CD4-positive, CD25-positive, alpha-beta regulatory T cell (primary cell): ENCODE data around the gene OR7G3. TPM values are rescaled to one million over a fixed set of nuclear protein-coding genes. Genes with fewer than 3 reads are reported as not detected.

ENCODE experiments used
- ATAC-seq, 2 donors: fragments of 150-1000 bp; cut with Tn5 transposase; one replicate each; pipeline ENCODE4 v1.10.0; 2021; ENCODE audit warnings: low read depth in 2 of 2, moderate number of reproducible peaks in 2 of 2, moderate library complexity in 1 of 2
- DNase-seq, 3 donors: peaks; one replicate each; pipeline versions ENCODE4 v3.0.0 to v3.0.0-alpha.2; 2012 to 2022; ENCODE audit warnings: mixed read lengths in 1 of 3
- H3K27ac ChIP-seq: one replicate; pipeline ENCODE4 v1.7.0; 2013; ENCODE audit warnings: mild to moderate bottlenecking, low read length; ENCODE audit not compliant: insufficient read depth, poor library complexity, severe bottlenecking
- H3K27me3 ChIP-seq: one replicate; pipeline ENCODE4 v1.7.0; 2013; ENCODE audit warnings: low read length; ENCODE audit not compliant: control insufficient read depth, insufficient read depth
- H3K36me3 ChIP-seq: one replicate; pipeline ENCODE4 v1.7.0; 2013; ENCODE audit warnings: mild to moderate bottlenecking, low read length, moderate library complexity; ENCODE audit not compliant: control insufficient read depth, insufficient read depth
- H3K4me1 ChIP-seq: 2 replicates; pipeline ENCODE4 v1.7.0; 2013; ENCODE audit warnings: mild to moderate bottlenecking, low read length; ENCODE audit not compliant: insufficient read depth, control insufficient read depth, poor library complexity, severe bottlenecking
- H3K4me3 ChIP-seq: one replicate; pipeline ENCODE4 v1.7.0; 2013; ENCODE audit warnings: low read depth, mild to moderate bottlenecking, low read length, moderate library complexity
- H3K9me3 ChIP-seq, 2 experiments: 1 replicate in 1 of 2; 2 replicates in 1 of 2; pipeline ENCODE4 v1.7.0; 2013; ENCODE audit warnings: low read length in 2 of 2, mild to moderate bottlenecking in 1 of 2, moderate library complexity in 1 of 2; ENCODE audit not compliant: control insufficient read depth in 2 of 2
- H3K27ac Mint-ChIP-seq, 3 donors: one replicate each; pipeline ENCODE4 v1.8.0; 2020 to 2022; ENCODE audit warnings: mild to moderate bottlenecking in 3 of 3, mixed read lengths in 3 of 3, moderate library complexity in 2 of 3
- H3K27me3 Mint-ChIP-seq: one replicate; pipeline ENCODE4 v1.8.0; 2022; ENCODE audit warnings: mild to moderate bottlenecking, mixed read lengths
- H3K36me3 Mint-ChIP-seq: one replicate; pipeline ENCODE4 v1.8.0; 2020; ENCODE audit warnings: mixed read lengths
- H3K4me1 Mint-ChIP-seq, 4 donors: one replicate each; pipeline ENCODE4 v1.8.0; 2020 to 2022; ENCODE audit warnings: mixed read lengths in 4 of 4, mild to moderate bottlenecking in 1 of 4
- H3K4me3 Mint-ChIP-seq, 4 donors: one replicate each; pipeline ENCODE4 v1.8.0; 2020 to 2022; ENCODE audit warnings: mild to moderate bottlenecking in 4 of 4, mixed read lengths in 4 of 4, moderate library complexity in 3 of 4
- H3K9me3 Mint-ChIP-seq, 7 donors: one replicate each; pipeline ENCODE4 v1.8.0; 2020 to 2022; ENCODE audit warnings: mixed read lengths in 7 of 7, mild to moderate bottlenecking in 3 of 7, moderate library complexity in 2 of 7
- polyA plus RNA-seq, 4 donors: library from polyadenylated mRNA; unstranded; fragments of 300-500 nt; fragmentation: Illumina TruSeq; gene quantifications; one replicate each; pipeline ENCODE4 v1.2.3, GENCODE V29; 2021
- total RNA-seq: library from RNA; stranded (reverse); gene quantifications from one replicate; pipeline ENCODE4 v1.2.3, GENCODE V29; 2022

Gene OR7G3
- total and polyA plus RNA-seq, 5 donors from 2014 or later = not detected

DNA sequence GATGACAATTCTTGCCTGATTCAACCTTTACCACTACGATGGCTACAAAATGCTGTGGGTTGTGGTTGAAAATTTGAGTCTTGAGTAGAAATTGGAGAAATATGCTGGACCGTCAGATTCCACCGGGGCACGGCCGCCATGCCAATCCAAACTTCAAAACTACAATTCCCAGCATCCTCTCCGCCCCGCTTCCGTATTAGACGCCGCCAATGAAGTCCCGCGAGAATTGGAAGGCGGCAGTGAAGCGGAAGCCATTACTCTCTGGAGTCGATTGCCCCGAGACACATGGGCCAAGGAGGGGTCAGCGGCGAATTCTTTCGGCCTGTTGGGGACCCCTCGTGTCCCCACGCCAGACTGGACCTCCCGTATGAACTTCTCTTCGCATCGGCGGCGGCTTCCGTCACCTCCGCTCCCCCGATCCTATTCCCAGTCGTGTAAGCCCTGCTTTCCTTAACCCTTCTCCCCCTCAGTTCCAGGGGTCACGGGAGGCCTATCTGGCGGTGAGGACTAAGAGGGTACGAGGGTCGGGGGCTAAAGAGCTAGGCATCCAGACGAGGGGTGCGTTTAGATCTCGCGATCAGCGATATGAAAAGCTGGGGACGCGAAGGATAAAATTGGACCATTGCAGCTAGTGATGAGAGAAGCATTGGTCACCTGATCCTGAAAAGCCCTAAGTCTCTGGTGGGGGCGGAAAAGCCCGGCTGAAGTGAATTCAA is 13.6 kb upstream of the OR7G3 start, which contains the start of gene ZNF317:
TSS of gene ZNF317 (plus strand) at position 239 of the 716 bp plus-strand sequence. CDS start 15,620 bp downstream, outside the sequence.
- H3K27me3 ChIP-seq = no peaks in the 10 kb centered on the region
- Mint-ChIP-seq H3K27ac (peak within 1 kb of the TSS; percentile 95 to 99 (median 98)), H3K36me3 (peaks cover 14% of the 10 kb centered on the region), H3K9me3 (peaks cover 0 to 14% (median 5%) of the 10 kb centered on the region in 7 donors), H3K27me3 (no peaks in the 10 kb centered on the region), H3K4me1 (peaks cover 10 to 55% (median 28%) of the 10 kb centered on the region in 4 donors), H3K4me3 (peak within 1 kb of the TSS; percentile 89 to 98 (median 97))
- H3K36me3 ChIP-seq = peaks cover 14% of the 10 kb centered on the region
- H3K4me3 ChIP-seq = peak within 1 kb of the TSS; percentile 98
- peak within 1 kb of the TSS; percentile 89 for H3K27ac ChIP-seq
- DNase-seq (peak; percentile 88 to 95 (median 91)), ATAC-seq (peak; percentile 92 to 94)
- H3K9me3 ChIP-seq = peaks cover 12 to 19% of the 10 kb centered on the region in 2 experiments
- H3K4me1 ChIP-seq = peaks cover 25% of the 10 kb centered on the region

DNA sequence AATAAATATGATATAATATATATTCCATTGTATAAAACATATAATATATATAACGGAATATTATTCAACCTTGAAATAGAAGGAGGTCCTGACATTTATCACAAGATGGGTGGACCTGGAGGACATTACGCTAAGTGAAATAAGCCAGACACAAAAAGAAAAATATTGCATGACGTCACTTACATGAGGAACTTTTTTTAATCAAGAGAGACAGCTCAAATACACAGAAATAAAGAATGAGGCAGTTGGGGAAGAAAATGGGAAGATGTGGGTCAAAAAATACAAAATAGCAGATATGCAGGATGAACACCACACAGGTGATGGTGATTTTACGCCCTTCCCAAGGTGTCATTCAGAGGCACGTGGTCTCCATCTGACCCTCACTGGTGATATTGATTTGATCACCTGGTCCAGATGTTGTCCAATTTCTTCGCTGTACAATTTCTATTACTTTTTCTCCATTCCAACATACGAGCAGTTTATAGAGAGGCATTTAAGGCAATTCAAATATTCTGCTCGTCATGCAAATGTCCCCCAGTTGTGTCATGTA is 12.9 kb upstream of the OR7G3 start:
- Histone ChIP-seq H3K27ac (peak overlapping the region; percentile 89), H3K4me1 (peaks cover 25% of the 10 kb centered on the region), H3K9me3 (peaks cover 6 to 13% of the 10 kb centered on the region in 2 experiments), H3K36me3 (peaks cover 8% of the 10 kb centered on the region), H3K4me3 (peak overlapping the region; percentile 98), H3K27me3 (no peaks in the 10 kb centered on the region)
- peak overlapping the region; percentile 89 to 98 (median 97) for H3K4me3 Mint-ChIP-seq
- H3K27me3 Mint-ChIP-seq = no peaks in the 10 kb centered on the region
- H3K27ac Mint-ChIP-seq = peak overlapping the region; percentile 95 to 99 (median 98)
- peaks cover 10 to 50% (median 26%) of the 10 kb centered on the region in 4 donors for H3K4me1 Mint-ChIP-seq
- H3K36me3 Mint-ChIP-seq = peaks cover 9% of the 10 kb centered on the region
- DNase-seq (no peak), ATAC-seq (no peak)
- H3K9me3 Mint-ChIP-seq = peaks cover 0 to 10% (median 3%) of the 10 kb centered on the region in 7 donors

DNA sequence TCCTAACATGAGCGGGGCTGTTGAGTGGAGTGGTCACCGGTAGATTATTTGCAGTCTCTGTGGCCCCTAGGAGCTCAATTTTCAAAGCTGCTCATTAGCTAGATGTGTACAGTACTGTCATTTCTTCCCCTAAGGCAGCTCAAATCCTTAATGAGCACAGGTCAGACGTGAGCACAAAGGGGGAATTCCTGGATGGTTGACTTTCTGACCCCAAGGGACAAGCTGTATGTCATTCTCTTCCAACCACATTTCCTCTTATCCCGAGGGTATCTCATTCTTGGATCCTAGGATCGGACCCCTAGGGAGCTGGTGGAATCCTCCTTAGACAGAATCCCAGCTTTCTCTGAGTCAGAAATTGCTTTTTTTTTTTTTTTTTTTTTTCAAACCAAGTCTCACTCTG is 5.7 kb upstream of the OR7G3 start:
- no peak for ATAC-seq
- Mint-ChIP-seq H3K4me1 (peaks cover 0 to 6% (median 0%) of the 10 kb centered on the region in 4 donors), H3K4me3 (no peak overlapping the region), H3K27ac (no peak overlapping the region), H3K27me3 (peaks cover 4% of the 10 kb centered on the region), H3K36me3 (no peaks in the 10 kb centered on the region), H3K9me3 (no peaks in the 10 kb centered on the region)
- Histone ChIP-seq H3K4me3 (no peak overlapping the region), H3K27ac (no peak overlapping the region), H3K9me3 (no peaks in the 10 kb centered on the region), H3K27me3 (peaks cover under 1% of the 10 kb centered on the region), H3K4me1 (no peaks in the 10 kb centered on the region), H3K36me3 (no peaks in the 10 kb centered on the region)
- DNase-seq = no peak

DNA sequence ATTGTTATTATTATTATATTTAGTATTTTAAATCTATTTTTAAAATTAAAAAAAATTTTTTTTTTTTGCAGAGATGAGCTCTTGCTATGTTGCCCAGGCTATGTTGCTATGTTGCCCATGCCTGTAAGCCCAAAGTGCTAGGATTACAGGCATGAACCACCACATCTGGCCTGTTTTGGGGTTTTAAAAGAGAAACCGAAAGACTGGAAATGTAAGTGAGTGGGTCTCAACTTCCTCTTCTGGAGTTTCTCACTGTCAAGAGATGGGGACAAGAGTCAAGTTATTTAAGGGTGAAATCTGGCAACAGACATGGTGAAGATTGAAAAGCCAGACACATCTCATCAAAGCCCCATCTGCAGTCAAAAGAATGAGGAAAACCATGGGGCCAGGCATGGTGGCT is 4.2 kb upstream of the OR7G3 start:
- DNase-seq = peak in 1 of 3 donors; percentile 21
- H3K27ac ChIP-seq = no peak overlapping the region
- peaks cover 5% of the 10 kb centered on the region for H3K27me3 ChIP-seq
- H3K36me3 ChIP-seq = no peaks in the 10 kb centered on the region
- Mint-ChIP-seq H3K36me3 (no peaks in the 10 kb centered on the region), H3K9me3 (no peaks in the 10 kb centered on the region), H3K4me3 (no peak overlapping the region), H3K27ac (no peak overlapping the region), H3K4me1 (peaks cover 0 to 3% (median 0%) of the 10 kb centered on the region in 4 donors), H3K27me3 (peaks cover 8% of the 10 kb centered on the region)
- no peak for ATAC-seq
- no peaks in the 10 kb centered on the region for H3K9me3 ChIP-seq
- no peak overlapping the region for H3K4me3 ChIP-seq
- H3K4me1 ChIP-seq = no peaks in the 10 kb centered on the region

DNA sequence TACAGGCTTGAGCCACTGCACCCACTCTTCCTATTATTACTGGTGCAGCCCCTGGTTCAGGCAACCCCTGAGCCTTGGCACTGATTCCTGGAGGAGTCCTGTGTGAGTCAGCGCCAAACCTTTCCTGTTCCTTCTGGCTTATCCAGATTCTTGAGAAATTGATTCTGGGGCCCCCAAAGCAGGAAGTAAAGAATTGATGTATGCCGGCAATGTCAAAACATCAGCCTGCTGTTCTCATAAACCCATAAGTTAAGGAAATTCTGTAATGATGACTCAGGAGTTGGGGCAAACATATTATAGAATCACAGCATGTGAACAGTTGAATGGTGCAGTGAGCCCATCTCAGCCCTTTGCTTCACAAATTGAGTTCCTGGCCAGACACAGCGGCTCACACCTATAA is 1.4 kb upstream of the OR7G3 start:
- ATAC-seq (no peak), DNase-seq (no peak)
- no peaks in the 10 kb centered on the region for H3K9me3 ChIP-seq
- peaks cover 5% of the 10 kb centered on the region for H3K27me3 ChIP-seq
- Mint-ChIP-seq H3K27me3 (peaks cover 9% of the 10 kb centered on the region), H3K4me3 (no peak overlapping the region), H3K27ac (no peak overlapping the region), H3K9me3 (no peaks in the 10 kb centered on the region), H3K4me1 (peaks cover 0 to 3% (median 0%) of the 10 kb centered on the region in 4 donors), H3K36me3 (no peaks in the 10 kb centered on the region)
- H3K4me3 ChIP-seq = no peak overlapping the region
- H3K27ac ChIP-seq = no peak overlapping the region
- no peaks in the 10 kb centered on the region for H3K4me1 ChIP-seq
- H3K36me3 ChIP-seq = no peaks in the 10 kb centered on the region

DNA sequence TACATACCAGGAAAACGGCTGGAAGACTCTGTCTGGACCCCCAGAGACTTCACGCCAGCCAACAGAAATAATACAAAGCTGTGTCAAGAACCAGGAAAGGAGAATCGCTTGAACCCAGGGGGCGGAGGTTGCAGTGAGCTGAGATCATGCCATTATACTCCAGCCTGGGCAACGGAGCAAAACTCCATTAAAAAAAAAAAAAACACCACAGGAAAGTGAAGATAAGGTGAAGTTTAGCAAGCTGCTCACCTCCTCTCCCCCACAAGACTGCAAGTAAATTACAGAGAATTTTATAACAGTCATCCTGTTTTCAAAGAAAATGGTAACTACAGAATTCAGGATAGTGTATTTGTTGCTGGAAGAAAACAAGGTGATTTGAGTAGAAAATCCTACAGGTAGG is 10.2 kb downstream of the OR7G3 start:
- no peaks in the 10 kb centered on the region for H3K9me3 ChIP-seq
- Mint-ChIP-seq H3K4me1 (no peaks in the 10 kb centered on the region), H3K4me3 (no peak overlapping the region), H3K27ac (no peak overlapping the region), H3K36me3 (no peaks in the 10 kb centered on the region), H3K9me3 (peaks cover 0 to 2% (median 0%) of the 10 kb centered on the region in 7 donors), H3K27me3 (peaks cover 22% of the 10 kb centered on the region)
- H3K27ac ChIP-seq = no peak overlapping the region
- H3K4me1 ChIP-seq = no peaks in the 10 kb centered on the region
- ATAC-seq (no peak), DNase-seq (no peak)
- H3K27me3 ChIP-seq = no peaks in the 10 kb centered on the region
- no peak overlapping the region for H3K4me3 ChIP-seq
- no peaks in the 10 kb centered on the region for H3K36me3 ChIP-seq

DNA sequence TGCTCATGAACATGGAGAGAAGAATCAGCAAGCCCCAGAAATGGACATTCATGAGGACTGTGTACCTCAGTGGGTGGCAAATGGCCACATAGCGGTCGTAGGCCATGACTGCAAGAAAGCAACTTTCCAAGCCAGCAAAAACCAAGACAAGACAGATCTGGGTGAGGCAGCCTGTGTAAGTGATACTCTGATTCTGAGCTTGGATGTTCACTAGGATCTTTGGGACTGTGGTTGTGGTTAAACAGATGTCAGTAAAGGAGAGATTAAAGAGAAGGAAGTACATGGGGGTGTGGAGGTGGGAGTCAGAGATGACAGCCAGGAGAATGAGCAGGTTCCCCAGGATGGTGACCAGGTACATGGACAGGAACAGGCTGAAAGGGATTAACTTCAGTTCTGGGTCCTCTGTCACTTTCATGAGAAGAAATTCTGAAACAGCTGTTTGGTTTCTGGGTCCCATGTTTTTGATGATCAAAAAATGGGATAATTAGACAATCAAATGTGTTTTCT is 11.4 kb downstream of the OR7G3 start, which contains the start of gene OR7G1:
TSS of gene OR7G1 (minus strand) at position 457 of the 507 bp plus-strand sequence. CDS start at position 457, 0 bp downstream.
- Histone ChIP-seq H3K36me3 (no peaks in the 10 kb centered on the region), H3K4me1 (no peaks in the 10 kb centered on the region), H3K27ac (no peak within 1 kb of the TSS), H3K27me3 (no peaks in the 10 kb centered on the region), H3K9me3 (no peaks in the 10 kb centered on the region), H3K4me3 (no peak within 1 kb of the TSS)
- DNase-seq (no peak), ATAC-seq (no peak)
- Mint-ChIP-seq H3K27ac (no peak within 1 kb of the TSS), H3K27me3 (peaks cover 19% of the 10 kb centered on the region), H3K4me3 (no peak within 1 kb of the TSS), H3K4me1 (no peaks in the 10 kb centered on the region), H3K36me3 (no peaks in the 10 kb centered on the region), H3K9me3 (peaks cover 0 to 2% (median 0%) of the 10 kb centered on the region in 7 donors)
